Lower lobe of right lung (tissue), 2 donors: ENCODE results near the gene KRTAP10-3. TPM values are rescaled to one million over a fixed set of nuclear protein-coding genes. Genes with fewer than 3 reads are reported as not detected.
A peak's percentile ranks its signal among the peaks of the same experiment; 100 is the strongest.
"Not testable (repeated sequence)": the region's sequence is repeated elsewhere in the genome, so short reads cannot be mapped to it uniquely, and the experiment has no call there.

Experiments used
- ATAC-seq, 2 donors: fragments of 200-7000 bp; cut with Tn5 transposase; one replicate each; pipeline ENCODE4 v1.9.1; 2020 to 2022; ENCODE audit warnings: mild to moderate bottlenecking in 2 of 2, moderate library complexity in 2 of 2
- DNase-seq: peaks from one replicate; pipeline ENCODE4 v3.0.0-alpha.2; 2020
- H3K27ac ChIP-seq: fragments of 200-600 bp; one replicate; pipeline ENCODE4 v1.8.0; 2022
- H3K27me3 ChIP-seq: fragments of 200-600 bp; one replicate; pipeline ENCODE4 v1.8.0; 2022; ENCODE audit warnings: low read depth
- H3K36me3 ChIP-seq: fragments of 200-600 bp; one replicate; pipeline ENCODE4 v1.8.0; 2022; ENCODE audit warnings: mild to moderate bottlenecking
- H3K4me1 ChIP-seq: fragments of 200-600 bp; one replicate; pipeline ENCODE4 v1.8.0; 2022
- H3K4me3 ChIP-seq: fragments of 200-600 bp; one replicate; pipeline ENCODE4 v1.8.0; 2022; ENCODE audit warnings: mild to moderate bottlenecking
- H3K9me3 ChIP-seq: fragments of 200-600 bp; one replicate; pipeline ENCODE4 v1.8.0; 2022
- CTCF ChIP-seq: fragments of 200-600 bp; IDR thresholded peaks from one replicate; pipeline ENCODE4 v1.8.0; 2022; ENCODE audit warnings: antibody characterized with exemption, mild to moderate bottlenecking
- intact Hi-C: fragments of 100-400 bp; cut with DNase I; formaldehyde crosslinking; loops from one replicate; pipeline ENCODE4 v1.11.0; 2022
- total RNA-seq: library from RNA; stranded (reverse); fragmentation: NEBNext Ultra II Directional; extraction: Animal tissue kit (Norgen Biotek cat#: 25700); gene quantifications from one replicate; pipeline ENCODE4 v1.2.1, GENCODE V29; 2021
- donor health status: DM: no; HTN: yes; CAD: no; lungs with severe emphysema.

The KRTAP10-3 gene
- total RNA-seq, 1 donor from 2014 or later: not detected

GRCh38 chr21:44583089-44583799, 24.6 kb upstream of the KRTAP10-3 start:
- no peak overlapping the region for H3K4me3 ChIP-seq
- H3K4me1 ChIP-seq: no peaks in the 10 kb centered on the region
- H3K36me3 ChIP-seq: no peaks in the 10 kb centered on the region
- intact Hi-C loops: no loop called here
- TF ChIP-seq CTCF: no peak
- H3K27me3 ChIP-seq: peaks cover 17% of the 10 kb centered on the region
- H3K9me3 ChIP-seq: peaks cover 5% of the 10 kb centered on the region
- ATAC-seq (no peak), DNase-seq (no peak)
- H3K27ac ChIP-seq: no peak overlapping the region

- no peak for ATAC-seq
These were observed 23.5 kb upstream of the KRTAP10-3 start for GRCh38 chr21:44582055-44582454.

GRCh38 chr21:44581158-44581557, 22.6 kb upstream of the KRTAP10-3 start:
- peaks cover 15% of the 10 kb centered on the region for H3K9me3 ChIP-seq
- H3K36me3 ChIP-seq: no peaks in the 10 kb centered on the region
- H3K4me1 ChIP-seq: no peaks in the 10 kb centered on the region
- DNase-seq (no peak), ATAC-seq (no peak)
- intact Hi-C loops: no loop called here
- no peak overlapping the region for H3K4me3 ChIP-seq
- TF ChIP-seq CTCF: no peak
- peaks cover 11% of the 10 kb centered on the region for H3K27me3 ChIP-seq
- no peak overlapping the region for H3K27ac ChIP-seq

More at GRCh38 chr21:44582055-44582454, 23.5 kb upstream of the KRTAP10-3 start:
- Histone ChIP-seq H3K27ac (no peak overlapping the region), H3K4me1 (no peaks in the 10 kb centered on the region), H3K36me3 (no peaks in the 10 kb centered on the region), H3K27me3 (peaks cover 17% of the 10 kb centered on the region), H3K4me3 (no peak overlapping the region), H3K9me3 (peaks cover 10% of the 10 kb centered on the region)
- TF ChIP-seq CTCF: no peak
- intact Hi-C loops: no loop called here
- no peak for DNase-seq

- DNase-seq: peak; percentile 32
These were observed 21.7 kb upstream of the KRTAP10-3 start, which contains the start of gene KRTAP10-5 for GRCh38 chr21:44580231-44580821. KRTAP10-5 (minus strand) TSS chr21:44580604; CDS start chr21:44580578, 26 bp downstream.

GRCh38 chr21:44579833-44580144, 21.2 kb upstream of the KRTAP10-3 start:
- Histone ChIP-seq H3K36me3 (no peaks in the 10 kb centered on the region), H3K27ac (no peak overlapping the region), H3K9me3 (peaks cover 15% of the 10 kb centered on the region), H3K4me1 (no peaks in the 10 kb centered on the region), H3K27me3 (peaks cover 5% of the 10 kb centered on the region), H3K4me3 (no peak overlapping the region)
- peak; percentile 12 for DNase-seq
- no peak for TF ChIP-seq CTCF
- ATAC-seq: no peak
- intact Hi-C loops: no loop called here

More at GRCh38 chr21:44580231-44580821, 21.7 kb upstream of the KRTAP10-3 start, which contains the start of gene KRTAP10-5:
- H3K36me3 ChIP-seq, H3K27ac ChIP-seq, H3K4me3 ChIP-seq, H3K4me1 ChIP-seq, intact Hi-C loops, ATAC-seq, H3K27me3 ChIP-seq: not testable (repeated sequence)
- H3K9me3 ChIP-seq: peaks cover 15% of the 10 kb centered on the region
